ENCODE measurements around the gene TERT.
"Not testable (repeated sequence)": the region's sequence is repeated elsewhere in the genome, so short reads cannot be mapped to it uniquely, and the experiment has no call there.

TERT gene

GRCh38 chr5:1294835-1295649, at the start of gene TERT:
Gene TERT (minus strand): TSS chr5:1295068. CDS start chr5:1294989, 79 bp downstream.
- Mint-ChIP-seq H3K36me3 (no peaks in the 10 kb centered on the region), H3K27ac (no peak within 1 kb of the TSS), H3K4me1 (peaks cover 5% of the 10 kb centered on the region), H3K9me3 (no peaks in the 10 kb centered on the region), H3K27me3 (peaks cover 23% of the 10 kb centered on the region), H3K4me3 (peak within 1 kb of the TSS; percentile 41)
- DNase-seq (ENCODE audit: low spot score in 2 of 2) (no peak), ATAC-seq (ENCODE audit: low read depth) (peak; percentile 60)

GRCh38 chr5:1343931-1344901, 49.3 kb upstream of the TERT start:
- H3K4me1 Mint-ChIP-seq: peaks cover 25% of the 10 kb centered on the region
- no peak for DNase-seq (ENCODE audit: low spot score in 2 of 2)
- no peaks in the 10 kb centered on the region for H3K9me3 Mint-ChIP-seq
- H3K27ac Mint-ChIP-seq: peak overlapping the region; percentile 89
- H3K36me3 Mint-ChIP-seq: peaks cover 10% of the 10 kb centered on the region
- no peaks in the 10 kb centered on the region for H3K27me3 Mint-ChIP-seq
- H3K4me3 Mint-ChIP-seq: peak overlapping the region; percentile 82
- peak; percentile 28 for ATAC-seq (ENCODE audit: low read depth)

GRCh38 chr5:1343315-1343751, 48.5 kb upstream of the TERT start:
- peaks cover 25% of the 10 kb centered on the region for H3K4me1 Mint-ChIP-seq
- peaks cover 10% of the 10 kb centered on the region for H3K36me3 Mint-ChIP-seq
- no peaks in the 10 kb centered on the region for H3K27me3 Mint-ChIP-seq
- H3K9me3 Mint-ChIP-seq: no peaks in the 10 kb centered on the region
- ATAC-seq (ENCODE audit: low read depth) (no peak), DNase-seq (ENCODE audit: low spot score in 2 of 2) (no peak)
- H3K4me3 Mint-ChIP-seq: peak overlapping the region; percentile 74
- H3K27ac Mint-ChIP-seq: peak overlapping the region; percentile 60

- DNase-seq (ENCODE audit: low spot score in 2 of 2); H3K27me3 Mint-ChIP-seq; ATAC-seq (ENCODE audit: low read depth); H3K9me3 Mint-ChIP-seq; H3K4me3 Mint-ChIP-seq: not testable (repeated sequence)
- peak overlapping the region; percentile 60 for H3K27ac Mint-ChIP-seq
- H3K4me1 Mint-ChIP-seq: peaks cover 25% of the 10 kb centered on the region
- H3K36me3 Mint-ChIP-seq: peaks cover 10% of the 10 kb centered on the region
These were observed 47.8 kb upstream of the TERT start for GRCh38 chr5:1342711-1343110.

GRCh38 chr5:1342268-1342667, 47.4 kb upstream of the TERT start:
- Mint-ChIP-seq H3K27ac (peak overlapping the region; percentile 65), H3K4me3 (peak overlapping the region; percentile 62), H3K9me3 (no peaks in the 10 kb centered on the region), H3K27me3 (no peaks in the 10 kb centered on the region), H3K36me3 (peaks cover 10% of the 10 kb centered on the region), H3K4me1 (peaks cover 25% of the 10 kb centered on the region)
- DNase-seq (ENCODE audit: low spot score in 2 of 2): no peak
- ATAC-seq (ENCODE audit: low read depth): no peak

- DNase-seq (ENCODE audit: low spot score in 2 of 2): no peak
- Mint-ChIP-seq H3K36me3 (peaks cover 10% of the 10 kb centered on the region), H3K9me3 (no peaks in the 10 kb centered on the region)
These were observed 47.0 kb upstream of the TERT start for GRCh38 chr5:1341863-1342262.

GRCh38 chr5:1339818-1340210, 44.9 kb upstream of the TERT start:
- not testable (repeated sequence) for H3K9me3 Mint-ChIP-seq; ATAC-seq (ENCODE audit: low read depth); H3K27ac Mint-ChIP-seq; H3K4me3 Mint-ChIP-seq; H3K27me3 Mint-ChIP-seq; DNase-seq (ENCODE audit: low spot score in 2 of 2)
- peaks cover 19% of the 10 kb centered on the region for H3K36me3 Mint-ChIP-seq
- H3K4me1 Mint-ChIP-seq: peaks cover 31% of the 10 kb centered on the region

More at GRCh38 chr5:1341863-1342262, 47.0 kb upstream of the TERT start:
- ATAC-seq (ENCODE audit: low read depth): no peak
- H3K4me3 Mint-ChIP-seq: peak overlapping the region; percentile 62
- peak overlapping the region; percentile 65 for H3K27ac Mint-ChIP-seq
- H3K27me3 Mint-ChIP-seq: no peaks in the 10 kb centered on the region
- peaks cover 25% of the 10 kb centered on the region for H3K4me1 Mint-ChIP-seq

- H3K9me3 Mint-ChIP-seq; H3K27me3 Mint-ChIP-seq; DNase-seq (ENCODE audit: low spot score in 2 of 2); H3K27ac Mint-ChIP-seq; H3K4me3 Mint-ChIP-seq; ATAC-seq (ENCODE audit: low read depth): not testable (repeated sequence)
- H3K36me3 Mint-ChIP-seq: peaks cover 19% of the 10 kb centered on the region
- H3K4me1 Mint-ChIP-seq: peaks cover 31% of the 10 kb centered on the region
These were observed 44.4 kb upstream of the TERT start for GRCh38 chr5:1339139-1339817.

- Mint-ChIP-seq H3K27ac (no peak overlapping the region), H3K9me3 (no peaks in the 10 kb centered on the region), H3K36me3 (peaks cover 19% of the 10 kb centered on the region), H3K27me3 (no peaks in the 10 kb centered on the region), H3K4me3 (no peak overlapping the region), H3K4me1 (peaks cover 25% of the 10 kb centered on the region)
- no peak for ATAC-seq (ENCODE audit: low read depth)
- no peak for DNase-seq (ENCODE audit: low spot score in 2 of 2)
These were observed 43.7 kb upstream of the TERT start for GRCh38 chr5:1338506-1339070.

GRCh38 chr5:1338196-1338490, 43.3 kb upstream of the TERT start:
- no peak overlapping the region for H3K4me3 Mint-ChIP-seq
- no peaks in the 10 kb centered on the region for H3K9me3 Mint-ChIP-seq
- peaks cover 24% of the 10 kb centered on the region for H3K36me3 Mint-ChIP-seq

GRCh38 chr5:1337489-1338195, 42.8 kb upstream of the TERT start:
- no peak overlapping the region for H3K27ac Mint-ChIP-seq
- H3K9me3 Mint-ChIP-seq: no peaks in the 10 kb centered on the region
- ATAC-seq (ENCODE audit: low read depth): no peak
- H3K4me1 Mint-ChIP-seq: peaks cover 24% of the 10 kb centered on the region
- DNase-seq (ENCODE audit: low spot score in 2 of 2): no peak
- H3K27me3 Mint-ChIP-seq: no peaks in the 10 kb centered on the region
- H3K4me3 Mint-ChIP-seq: no peak overlapping the region
- peaks cover 26% of the 10 kb centered on the region for H3K36me3 Mint-ChIP-seq

More at GRCh38 chr5:1338196-1338490, 43.3 kb upstream of the TERT start:
- no peak overlapping the region for H3K27ac Mint-ChIP-seq
- DNase-seq (ENCODE audit: low spot score in 2 of 2) (no peak), ATAC-seq (ENCODE audit: low read depth) (no peak)
- H3K27me3 Mint-ChIP-seq: no peaks in the 10 kb centered on the region
- peaks cover 25% of the 10 kb centered on the region for H3K4me1 Mint-ChIP-seq

GRCh38 chr5:1336749-1337488, 42.1 kb upstream of the TERT start:
- H3K4me3 Mint-ChIP-seq: no peak overlapping the region
- peaks cover 22% of the 10 kb centered on the region for H3K4me1 Mint-ChIP-seq
- H3K9me3 Mint-ChIP-seq: no peaks in the 10 kb centered on the region
- DNase-seq (ENCODE audit: low spot score in 2 of 2): no peak
- H3K27me3 Mint-ChIP-seq: no peaks in the 10 kb centered on the region
- ATAC-seq (ENCODE audit: low read depth): no peak
- H3K36me3 Mint-ChIP-seq: peaks cover 29% of the 10 kb centered on the region
- H3K27ac Mint-ChIP-seq: no peak overlapping the region
